Fibroblast of pulmonary artery (primary cell): Measurements from ENCODE around the gene GPR176.

Experiments used
- DNase-seq: peaks from one replicate; pipeline ENCODE4 v3.0.0-alpha.2; 2010; ENCODE audit warnings: low read depth
- H3K4me3 ChIP-seq: replicated peaks from 2 replicates; pipeline ENCODE4 v1.5.1; 2011; ENCODE audit warnings: low read depth, mild to moderate bottlenecking, control low read depth, low read length, moderate library complexity
- CTCF ChIP-seq: IDR thresholded peaks from 2 replicates; pipeline ENCODE4 v1.5.1; 2011; ENCODE audit warnings: mild to moderate bottlenecking, control low read depth, low read length, inconsistent platforms; ENCODE audit errors: missing control alignments

Gene GPR176

GRCh38 chr15:39785841-39786240, 134.2 kb downstream of the GPR176 start:
- no peak for TF ChIP-seq CTCF
- H3K4me3 ChIP-seq = no peak overlapping the region
- DNase-seq = no peak

- no peak overlapping the region for H3K4me3 ChIP-seq
- TF ChIP-seq CTCF = no peak
- no peak for DNase-seq
These were observed 134.9 kb downstream of the GPR176 start for GRCh38 chr15:39785139-39785538.

- DNase-seq = no peak
- H3K4me3 ChIP-seq = no peak overlapping the region
- TF ChIP-seq CTCF = no peak
These were observed 135.4 kb downstream of the GPR176 start for GRCh38 chr15:39784638-39785037.

- peak overlapping the region; percentile 84 for H3K4me3 ChIP-seq
- DNase-seq = peak; percentile 33
- TF ChIP-seq CTCF = no peak
These were observed 135.9 kb downstream of the GPR176 start for GRCh38 chr15:39784125-39784524.

- no peak for DNase-seq
- H3K4me3 ChIP-seq = peak overlapping the region; percentile 84
- TF ChIP-seq CTCF = no peak
These were observed 136.7 kb downstream of the GPR176 start for GRCh38 chr15:39783244-39783820.

GRCh38 chr15:39782441-39783138, 137.5 kb downstream of the GPR176 start, which contains the start of gene FSIP1:
FSIP1 (minus strand) TSS chr15:39782841; CDS start chr15:39776524, 6,317 bp downstream.
- TF ChIP-seq CTCF = no peak
- H3K4me3 ChIP-seq = peak within 1 kb of the TSS; percentile 84
- DNase-seq = peak; percentile 97

- DNase-seq = no peak
- peak overlapping the region; percentile 84 for H3K4me3 ChIP-seq
- TF ChIP-seq CTCF = no peak
These were observed 138.1 kb downstream of the GPR176 start for GRCh38 chr15:39781967-39782302.
